ENCODE measurements around the gene PIP4K2A. TPM values are rescaled to one million over a fixed set of nuclear protein-coding genes. Genes with fewer than 3 reads are reported as not detected.

The PIP4K2A gene
- polyA plus RNA-seq, 4 donors, result 4.5 to 11.3 (median 9.0) TPM

DNA sequence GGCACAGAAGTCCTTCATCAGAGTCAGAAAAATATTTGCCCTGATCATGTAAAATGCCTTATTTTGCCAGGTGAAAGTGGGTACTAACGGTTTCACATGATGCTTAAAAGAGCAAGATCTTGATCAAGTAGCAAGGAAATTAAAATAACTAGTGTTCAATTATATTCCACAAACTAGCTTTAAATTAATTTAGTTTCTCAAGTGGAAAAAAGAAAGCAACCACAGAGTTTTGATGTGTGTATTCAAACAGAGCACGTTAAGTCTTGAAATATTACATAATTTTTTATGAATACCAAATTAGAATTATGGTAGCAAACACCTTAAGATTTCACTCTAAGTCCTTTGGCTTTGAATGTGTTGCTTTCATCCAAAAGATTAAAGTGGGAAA, 47.3 kb downstream of the PIP4K2A start:
- no peak overlapping the region for H3K27ac ChIP-seq (ENCODE audit: low read depth in 1 of 3, low read length in 2 of 3)
- no peaks in the 10 kb centered on the region for H3K27me3 ChIP-seq (ENCODE audit: control insufficient read depth in 3 of 3, insufficient read depth in 3 of 3, low read length in 3 of 3)
- peaks cover 3 to 11% (median 3%) of the 10 kb centered on the region in 3 donors for H3K4me1 ChIP-seq (ENCODE audit: control insufficient read depth in 3 of 3, insufficient read depth in 2 of 3, low read depth in 1 of 3, low read length in 2 of 3)
- no peak for FAIRE-seq
- no peaks in the 10 kb centered on the region for H3K36me3 ChIP-seq (ENCODE audit: control insufficient read depth in 3 of 3, insufficient read depth in 2 of 3, low read depth in 1 of 3, low read length in 3 of 3)
- no peaks in the 10 kb centered on the region for H3K9me3 ChIP-seq (ENCODE audit: control insufficient read depth in 2 of 2, insufficient read depth in 1 of 2, low read depth in 1 of 2, low read length in 1 of 2)
- no peak overlapping the region for H3K4me3 ChIP-seq (ENCODE audit: low read depth in 1 of 3, low read length in 3 of 3)
- DNase-seq, result no peak
- WGBS, 3 donors, result 43 to 59% (median 46%) methylated on average over 2 of the region's 2 CpGs

DNA sequence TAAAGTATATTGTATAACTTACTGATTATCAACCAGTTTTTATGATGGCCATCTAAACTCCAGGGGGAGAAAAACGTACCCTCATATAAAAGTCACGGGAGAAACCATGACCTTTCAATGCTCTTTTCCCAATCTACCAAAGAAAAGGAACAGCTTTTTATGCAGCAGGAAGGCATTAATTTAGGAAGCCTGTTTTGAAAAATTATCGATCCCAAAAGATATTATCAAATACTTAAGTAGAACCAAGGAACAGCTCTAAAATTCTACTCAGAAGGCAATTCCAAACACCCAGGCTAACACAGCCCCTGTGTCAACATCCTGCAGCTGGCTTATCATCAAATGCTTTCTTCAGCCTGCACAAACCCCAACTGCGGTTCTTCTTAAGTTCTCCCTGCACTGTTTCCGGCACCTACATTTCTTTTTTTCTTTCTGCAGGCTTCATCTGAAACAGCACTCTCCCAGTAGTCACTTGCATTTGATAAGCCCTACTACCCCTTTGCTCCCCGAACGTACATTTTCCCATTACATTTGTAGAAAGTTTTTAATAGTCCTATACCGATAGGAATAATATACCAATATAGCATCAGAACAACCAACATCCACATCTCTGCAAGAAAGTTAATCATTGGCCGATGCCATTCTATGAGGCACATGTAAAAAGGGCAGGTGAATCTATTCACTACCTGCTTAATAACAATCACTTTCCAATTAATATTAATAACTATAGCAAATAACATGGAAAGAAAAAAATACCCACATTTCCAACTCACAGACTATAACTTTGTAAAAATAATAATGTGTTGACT, 47.9 kb downstream of the PIP4K2A start:
- WGBS, 3 donors, result 6 to 25% (median 7%) methylated on average over 9 of the region's 9 CpGs
- Histone ChIP-seq H3K27ac (ENCODE audit: low read depth in 1 of 3, low read length in 2 of 3) (peak overlapping the region in 2 of 3 donors; percentile 31 to 38), H3K27me3 (ENCODE audit: control insufficient read depth in 3 of 3, insufficient read depth in 3 of 3, low read length in 3 of 3) (no peaks in the 10 kb centered on the region), H3K36me3 (ENCODE audit: control insufficient read depth in 3 of 3, insufficient read depth in 2 of 3, low read depth in 1 of 3, low read length in 3 of 3) (no peaks in the 10 kb centered on the region), H3K9me3 (ENCODE audit: control insufficient read depth in 2 of 2, insufficient read depth in 1 of 2, low read depth in 1 of 2, low read length in 1 of 2) (no peaks in the 10 kb centered on the region), H3K4me3 (ENCODE audit: low read depth in 1 of 3, low read length in 3 of 3) (no peak overlapping the region), H3K4me1 (ENCODE audit: control insufficient read depth in 3 of 3, insufficient read depth in 2 of 3, low read depth in 1 of 3, low read length in 2 of 3) (peaks cover 3 to 11% (median 3%) of the 10 kb centered on the region in 3 donors)
- FAIRE-seq (no peak), DNase-seq (peak; percentile 53 to 68)

DNA sequence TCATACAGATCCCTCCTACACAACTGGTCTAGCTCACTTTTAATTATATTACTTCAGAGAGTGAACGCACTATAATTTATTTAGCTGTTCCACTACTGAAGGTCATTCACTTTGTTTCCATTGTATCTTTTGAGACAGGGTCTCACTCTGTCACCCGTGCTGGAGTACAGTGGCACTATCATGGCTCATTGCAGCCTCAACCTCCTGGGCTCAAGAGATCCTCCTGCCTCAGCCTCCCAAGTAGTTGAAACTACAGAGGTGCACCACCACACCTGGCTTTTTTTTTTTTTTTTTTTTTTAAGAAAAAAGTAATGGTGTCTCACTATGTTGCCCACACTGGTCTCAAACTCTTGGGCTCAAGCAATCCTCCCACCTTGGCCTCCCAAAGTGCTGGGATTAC, 49.0 kb downstream of the PIP4K2A start:
- 92 to 94% (median 93%) methylated on average over 2 of the region's 2 CpGs for WGBS, 3 donors
- Histone ChIP-seq H3K36me3 (ENCODE audit: control insufficient read depth in 3 of 3, insufficient read depth in 2 of 3, low read depth in 1 of 3, low read length in 3 of 3) (no peaks in the 10 kb centered on the region), H3K27me3 (ENCODE audit: control insufficient read depth in 3 of 3, insufficient read depth in 3 of 3, low read length in 3 of 3) (no peaks in the 10 kb centered on the region), H3K9me3 (ENCODE audit: control insufficient read depth in 2 of 2, insufficient read depth in 1 of 2, low read depth in 1 of 2, low read length in 1 of 2) (no peaks in the 10 kb centered on the region), H3K27ac (ENCODE audit: low read depth in 1 of 3, low read length in 2 of 3) (no peak overlapping the region), H3K4me1 (ENCODE audit: control insufficient read depth in 3 of 3, insufficient read depth in 2 of 3, low read depth in 1 of 3, low read length in 2 of 3) (peaks cover 3 to 8% (median 3%) of the 10 kb centered on the region in 3 donors), H3K4me3 (ENCODE audit: low read depth in 1 of 3, low read length in 3 of 3) (no peak overlapping the region)
- no peak for DNase-seq
- FAIRE-seq, result no peak

DNA sequence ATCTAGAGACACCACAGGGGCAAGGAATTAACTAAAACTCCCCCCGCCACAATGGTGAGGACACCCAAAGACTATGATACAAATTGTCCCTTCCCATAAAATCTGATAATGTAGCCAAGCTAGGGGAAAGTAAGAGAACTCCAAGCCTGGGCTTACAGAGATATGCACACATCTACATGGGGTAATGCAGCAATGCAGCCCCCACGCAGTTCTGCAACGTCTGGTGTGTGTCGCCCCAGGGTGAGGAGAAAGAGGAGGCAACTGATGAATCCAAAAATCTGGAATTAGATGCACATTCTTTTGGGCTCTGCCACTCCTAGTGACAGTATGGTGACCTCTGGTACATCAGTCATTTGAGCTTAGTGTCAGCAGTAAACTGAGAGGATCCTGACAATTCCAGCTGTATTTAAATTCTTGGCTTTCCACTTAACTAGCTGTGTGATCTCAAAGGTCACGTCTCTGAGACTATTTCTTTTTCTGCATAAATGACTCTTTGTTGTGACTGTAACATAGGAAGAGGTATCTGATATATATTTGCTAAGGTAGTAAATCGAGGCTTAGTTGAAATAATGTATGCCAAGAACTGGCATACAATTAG, 51.5 kb downstream of the PIP4K2A start:
- no peak overlapping the region for H3K27ac ChIP-seq (ENCODE audit: low read depth in 1 of 3, low read length in 2 of 3)
- DNase-seq (peak in 1 of 2 donors; percentile 21), FAIRE-seq (no peak)
- H3K27me3 ChIP-seq (ENCODE audit: control insufficient read depth in 3 of 3, insufficient read depth in 3 of 3, low read length in 3 of 3), result no peaks in the 10 kb centered on the region
- H3K9me3 ChIP-seq (ENCODE audit: control insufficient read depth in 2 of 2, insufficient read depth in 1 of 2, low read depth in 1 of 2, low read length in 1 of 2), result no peaks in the 10 kb centered on the region
- H3K4me3 ChIP-seq (ENCODE audit: low read depth in 1 of 3, low read length in 3 of 3), result no peak overlapping the region
- peaks cover 0 to 8% (median 3%) of the 10 kb centered on the region in 3 donors for H3K4me1 ChIP-seq (ENCODE audit: control insufficient read depth in 3 of 3, insufficient read depth in 2 of 3, low read depth in 1 of 3, low read length in 2 of 3)
- H3K36me3 ChIP-seq (ENCODE audit: control insufficient read depth in 3 of 3, insufficient read depth in 2 of 3, low read depth in 1 of 3, low read length in 3 of 3), result no peaks in the 10 kb centered on the region
- WGBS, 3 donors, result 54 to 69% (median 54%) methylated on average over 6 of the region's 6 CpGs

DNA sequence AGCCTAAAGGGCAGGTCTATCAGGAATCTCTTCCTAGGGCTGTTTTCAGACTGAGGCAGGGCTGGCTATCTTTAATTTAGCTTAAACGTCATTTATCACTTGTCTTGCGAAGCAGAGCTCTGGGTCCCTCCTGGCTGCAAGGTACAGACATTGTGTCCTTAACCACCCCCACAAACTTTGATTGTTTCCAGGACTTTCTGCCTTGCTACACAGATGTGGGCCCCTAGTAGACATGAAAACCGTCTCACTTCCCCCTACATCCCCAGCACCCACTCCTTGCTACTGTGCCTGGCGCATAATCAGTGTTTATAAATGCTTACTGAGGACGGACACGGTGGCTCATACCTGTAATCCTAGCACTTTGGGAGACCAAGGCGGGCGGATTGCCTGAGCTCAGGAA, 54.5 kb downstream of the PIP4K2A start:
- no peak overlapping the region for H3K4me3 ChIP-seq (ENCODE audit: low read depth in 1 of 3, low read length in 3 of 3)
- DNase-seq (no peak), FAIRE-seq (no peak)
- H3K27me3 ChIP-seq (ENCODE audit: control insufficient read depth in 3 of 3, insufficient read depth in 3 of 3, low read length in 3 of 3), result no peaks in the 10 kb centered on the region
- WGBS, 3 donors, result 88 to 96% (median 91%) methylated on average over 8 of the region's 8 CpGs
- no peak overlapping the region for H3K27ac ChIP-seq (ENCODE audit: low read depth in 1 of 3, low read length in 2 of 3)
- no peaks in the 10 kb centered on the region for H3K9me3 ChIP-seq (ENCODE audit: control insufficient read depth in 2 of 2, insufficient read depth in 1 of 2, low read depth in 1 of 2, low read length in 1 of 2)
- no peaks in the 10 kb centered on the region for H3K36me3 ChIP-seq (ENCODE audit: control insufficient read depth in 3 of 3, insufficient read depth in 2 of 3, low read depth in 1 of 3, low read length in 3 of 3)
- peaks cover 0 to 8% (median 2%) of the 10 kb centered on the region in 3 donors for H3K4me1 ChIP-seq (ENCODE audit: control insufficient read depth in 3 of 3, insufficient read depth in 2 of 3, low read depth in 1 of 3, low read length in 2 of 3)

DNA sequence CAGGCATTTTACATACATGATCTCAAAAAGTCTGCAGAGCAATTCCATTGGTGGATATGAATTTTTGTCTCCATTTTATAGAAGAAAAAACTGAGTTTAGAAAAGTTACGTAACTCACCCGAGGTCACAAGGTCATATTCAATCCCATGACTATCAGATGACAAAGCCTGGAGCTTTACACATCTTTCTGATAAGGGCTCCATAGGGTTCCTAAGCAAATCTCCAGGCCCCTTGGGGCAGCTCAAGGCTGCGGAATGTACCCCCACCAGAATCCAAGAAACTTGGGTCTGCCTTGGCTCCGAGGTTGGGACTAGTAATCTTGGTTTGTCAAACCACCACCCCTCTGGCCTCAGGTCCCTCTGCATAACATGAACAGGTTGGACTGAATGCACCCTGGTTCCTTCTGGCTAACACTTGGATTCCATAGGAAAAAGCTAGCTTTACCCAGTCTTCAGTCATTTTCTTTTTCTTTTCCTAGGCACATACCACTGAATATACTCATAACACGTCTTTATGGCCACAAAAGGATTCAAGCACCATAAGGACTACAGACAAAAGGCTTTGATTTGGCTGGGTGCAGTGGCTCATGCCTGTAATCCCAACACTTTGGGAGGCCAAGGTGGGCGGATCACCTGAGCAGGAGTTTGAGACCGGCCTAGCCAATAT, 55.5 kb downstream of the PIP4K2A start:
- 91 to 95% (median 92%) methylated on average over 7 of the region's 7 CpGs for WGBS, 3 donors
- no peak for DNase-seq

DNA sequence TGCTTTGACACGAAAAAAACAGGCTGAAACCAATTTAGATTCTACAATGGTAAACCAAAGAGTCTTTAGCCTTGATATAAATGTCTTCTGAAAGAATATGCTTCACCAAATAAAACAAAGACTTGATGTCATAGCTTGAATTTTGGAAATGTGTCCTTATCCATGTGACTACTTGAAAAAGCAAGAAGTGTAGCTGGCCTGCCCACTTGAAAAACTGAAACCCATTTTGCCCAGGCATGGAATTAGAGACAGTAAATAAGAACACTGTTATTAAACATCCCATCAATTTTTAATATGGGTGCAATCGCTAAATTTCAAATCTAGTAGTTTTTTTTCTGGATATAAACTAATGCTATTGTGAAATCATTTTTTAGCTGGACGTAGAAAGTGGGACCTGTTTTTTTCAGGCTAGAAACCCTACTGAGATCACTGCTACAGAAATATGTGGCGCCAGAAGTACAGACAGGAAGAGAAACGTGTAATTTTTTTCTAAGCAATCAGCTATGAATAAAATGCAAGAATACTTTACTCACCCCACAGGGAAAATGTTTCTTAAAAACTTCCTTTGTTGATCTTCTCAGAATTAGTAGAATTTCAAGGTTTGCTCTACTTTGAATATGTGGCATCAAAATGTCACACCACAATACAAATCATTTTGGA, 56.7 kb downstream of the PIP4K2A start:
- Histone ChIP-seq H3K4me3 (ENCODE audit: low read depth in 1 of 3, low read length in 3 of 3) (no peak overlapping the region), H3K27ac (ENCODE audit: low read depth in 1 of 3, low read length in 2 of 3) (no peak overlapping the region), H3K4me1 (ENCODE audit: control insufficient read depth in 3 of 3, insufficient read depth in 2 of 3, low read depth in 1 of 3, low read length in 2 of 3) (peaks cover 0 to 4% (median 2%) of the 10 kb centered on the region in 3 donors), H3K36me3 (ENCODE audit: control insufficient read depth in 3 of 3, insufficient read depth in 2 of 3, low read depth in 1 of 3, low read length in 3 of 3) (no peaks in the 10 kb centered on the region), H3K27me3 (ENCODE audit: control insufficient read depth in 3 of 3, insufficient read depth in 3 of 3, low read length in 3 of 3) (no peaks in the 10 kb centered on the region), H3K9me3 (ENCODE audit: control insufficient read depth in 2 of 2, insufficient read depth in 1 of 2, low read depth in 1 of 2, low read length in 1 of 2) (no peaks in the 10 kb centered on the region)
- WGBS, 3 donors, result 63 to 78% (median 64%) methylated on average over 5 of the region's 5 CpGs
- no peak for DNase-seq
- FAIRE-seq, result no peak

More for the DNA sequence above, 55.5 kb downstream of the PIP4K2A start:
- H3K27me3 ChIP-seq (ENCODE audit: control insufficient read depth in 3 of 3, insufficient read depth in 3 of 3, low read length in 3 of 3), result no peaks in the 10 kb centered on the region
- no peaks in the 10 kb centered on the region for H3K36me3 ChIP-seq (ENCODE audit: control insufficient read depth in 3 of 3, insufficient read depth in 2 of 3, low read depth in 1 of 3, low read length in 3 of 3)
- no peak overlapping the region for H3K27ac ChIP-seq (ENCODE audit: low read depth in 1 of 3, low read length in 2 of 3)
- H3K9me3 ChIP-seq (ENCODE audit: control insufficient read depth in 2 of 2, insufficient read depth in 1 of 2, low read depth in 1 of 2, low read length in 1 of 2), result no peaks in the 10 kb centered on the region
- peaks cover 0 to 8% (median 2%) of the 10 kb centered on the region in 3 donors for H3K4me1 ChIP-seq (ENCODE audit: control insufficient read depth in 3 of 3, insufficient read depth in 2 of 3, low read depth in 1 of 3, low read length in 2 of 3)
- FAIRE-seq, result no peak
- no peak overlapping the region for H3K4me3 ChIP-seq (ENCODE audit: low read depth in 1 of 3, low read length in 3 of 3)

DNA sequence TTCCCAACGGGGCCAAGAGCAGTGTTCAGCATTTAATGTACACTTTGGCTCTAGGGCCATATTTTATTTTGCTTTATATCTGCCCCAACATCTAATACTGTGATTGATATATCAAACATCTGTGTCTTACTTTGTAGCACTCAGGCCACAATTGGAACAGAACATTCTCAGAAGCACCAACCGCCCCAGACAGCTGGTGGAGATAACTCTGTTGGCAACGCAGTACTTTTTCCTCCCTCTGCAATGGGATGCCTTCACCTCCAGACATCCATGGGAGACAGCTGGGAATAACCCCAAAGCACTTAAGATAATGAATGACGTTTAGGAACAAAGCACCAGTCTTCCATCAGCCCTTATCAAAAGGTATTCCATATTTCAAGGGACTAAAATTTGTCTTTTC, 57.4 kb downstream of the PIP4K2A start:
- WGBS, 3 donors, result 63 to 78% (median 71%) methylated on average over 4 of the region's 4 CpGs
- Histone ChIP-seq H3K4me1 (ENCODE audit: control insufficient read depth in 3 of 3, insufficient read depth in 2 of 3, low read depth in 1 of 3, low read length in 2 of 3) (peaks cover 0 to 3% (median 2%) of the 10 kb centered on the region in 3 donors), H3K27me3 (ENCODE audit: control insufficient read depth in 3 of 3, insufficient read depth in 3 of 3, low read length in 3 of 3) (no peaks in the 10 kb centered on the region), H3K27ac (ENCODE audit: low read depth in 1 of 3, low read length in 2 of 3) (no peak overlapping the region), H3K9me3 (ENCODE audit: control insufficient read depth in 2 of 2, insufficient read depth in 1 of 2, low read depth in 1 of 2, low read length in 1 of 2) (no peaks in the 10 kb centered on the region), H3K36me3 (ENCODE audit: control insufficient read depth in 3 of 3, insufficient read depth in 2 of 3, low read depth in 1 of 3, low read length in 3 of 3) (no peaks in the 10 kb centered on the region), H3K4me3 (ENCODE audit: low read depth in 1 of 3, low read length in 3 of 3) (no peak overlapping the region)
- DNase-seq, result no peak
- no peak for FAIRE-seq

Data from small intestine (tissue), 7 donors.